ENCODE data around the gene RFX2. TPM values are rescaled to one million over a fixed set of nuclear protein-coding genes. Genes with fewer than 3 reads are reported as not detected.

The RFX2 gene
- total RNA-seq, 1 experiment from 2014 or later, result 4.6 TPM

- H3K27me3 Mint-ChIP-seq (ENCODE audit: low read depth), result no peaks in the 10 kb centered on the region
- H3K36me3 Mint-ChIP-seq, result peaks cover 6% of the 10 kb centered on the region
- TF ChIP-seq ZNF138 (CRISPR knock-in tag; conservative IDR thresholded peaks at IDR 0.05), result no peak
- no peak for TF ChIP-seq SMAD3 (CRISPR knock-in tag; IDR thresholded peaks at IDR 0.05; ENCODE audit: borderline replicate concordance)
- TF ChIP-seq, protein P1, sequence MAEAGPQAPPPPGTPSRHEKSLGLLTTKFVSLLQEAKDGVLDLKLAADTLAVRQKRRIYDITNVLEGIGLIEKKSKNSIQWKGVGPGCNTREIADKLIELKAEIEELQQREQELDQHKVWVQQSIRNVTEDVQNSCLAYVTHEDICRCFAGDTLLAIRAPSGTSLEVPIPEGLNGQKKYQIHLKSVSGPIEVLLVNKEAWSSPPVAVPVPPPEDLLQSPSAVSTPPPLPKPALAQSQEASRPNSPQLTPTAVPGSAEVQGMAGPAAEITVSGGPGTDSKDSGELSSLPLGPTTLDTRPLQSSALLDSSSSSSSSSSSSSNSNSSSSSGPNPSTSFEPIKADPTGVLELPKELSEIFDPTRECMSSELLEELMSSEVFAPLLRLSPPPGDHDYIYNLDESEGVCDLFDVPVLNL (CRISPR knock-in tag; IDR thresholded peaks at IDR 0.05; ENCODE audit: borderline replicate concordance, low read depth), result no peak
- TF ChIP-seq ETV6 (CRISPR knock-in tag; IDR thresholded peaks at IDR 0.05), result no peak
- no peak for TF ChIP-seq FOXJ3 (CRISPR knock-in tag; IDR thresholded peaks at IDR 0.05; ENCODE audit: borderline replicate concordance)
- no peak for TF ChIP-seq SOX15 (CRISPR knock-in tag; IDR thresholded peaks at IDR 0.05)
- TF ChIP-seq ATF6 (CRISPR knock-in tag; IDR thresholded peaks at IDR 0.05), result no peak
- no peak for TF ChIP-seq ZNF219 (CRISPR knock-in tag; IDR thresholded peaks at IDR 0.05; ENCODE audit: borderline replicate concordance)
- POLR2A ChIA-PET, result no interaction called here
- no peak overlapping the region for H3K27ac Mint-ChIP-seq
- ATAC-seq (no peak), DNase-seq (ENCODE audit: low spot score) (no peak)
- peaks cover 11% of the 10 kb centered on the region for H3K9me3 Mint-ChIP-seq
- H3K4me1 Mint-ChIP-seq, result no peaks in the 10 kb centered on the region
- H3K4me3 Mint-ChIP-seq, result no peak overlapping the region
- CTCF ChIA-PET, result interaction anchor here (1.0 kb wide), 1 partner anchor 15 kb away, joined by 4 read pairs; no protein-coding TSS in a partner anchor
These were observed 106.3 kb downstream of the RFX2 start for GRCh38 chr19:6003976-6004375.

DNA sequence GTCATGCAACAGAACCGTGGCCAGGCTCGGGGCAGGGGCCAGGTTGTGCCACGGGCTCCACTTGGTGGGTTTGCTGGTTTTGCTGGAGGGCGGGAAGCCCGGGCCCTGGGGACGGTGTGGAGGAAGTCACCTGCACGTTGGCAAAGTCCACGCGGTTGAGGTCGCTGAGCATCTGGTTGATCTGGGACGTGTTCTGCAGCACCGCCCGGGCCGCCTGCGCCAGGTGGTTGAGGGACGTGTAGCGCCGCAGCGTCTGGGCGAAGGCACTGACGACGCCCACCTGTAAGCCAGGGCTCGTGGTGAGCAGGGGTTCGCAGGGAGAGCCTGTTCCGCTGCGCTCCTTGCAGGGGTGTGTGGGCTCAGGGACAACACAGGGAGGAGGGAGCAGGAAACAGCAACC lies 107.7 kb downstream of the RFX2 start:
- Mint-ChIP-seq H3K36me3 (peaks cover 6% of the 10 kb centered on the region), H3K9me3 (peaks cover 11% of the 10 kb centered on the region), H3K27me3 (ENCODE audit: low read depth) (no peaks in the 10 kb centered on the region), H3K4me3 (no peak overlapping the region), H3K4me1 (no peaks in the 10 kb centered on the region), H3K27ac (no peak overlapping the region)
- ChIA-PET POLR2A (interaction anchor here (0.6 kb wide), 1 partner anchor 1171 kb away, joined by 3 read pairs; no protein-coding TSS in a partner anchor), CTCF (interaction anchor here (1.0 to 2.9 kb wide), 3 partner anchors 15 to 20 kb away, joined by 6 to 20 read pairs (median 6); no protein-coding TSS in a partner anchor)
- ATAC-seq (no peak), DNase-seq (ENCODE audit: low spot score) (no peak)
- TF ChIP-seq NR2C2 (CRISPR knock-in tag; IDR thresholded peaks at IDR 0.05) (no peak), E2F5 (CRISPR knock-in tag; IDR thresholded peaks at IDR 0.05) (no peak), MXD4 (CRISPR knock-in tag; IDR thresholded peaks at IDR 0.05; ENCODE audit: borderline replicate concordance) (no peak), NFATC4 (CRISPR knock-in tag; IDR thresholded peaks at IDR 0.05) (no peak), PREB (CRISPR knock-in tag; IDR thresholded peaks at IDR 0.05; ENCODE audit: borderline replicate concordance) (no peak), FOXP1 (CRISPR knock-in tag; IDR thresholded peaks at IDR 0.05; ENCODE audit: borderline replicate concordance) (no peak), AFF4 (CRISPR knock-in tag; IDR thresholded peaks at IDR 0.05; ENCODE audit: borderline replicate concordance) (no peak), OVOL2 (CRISPR knock-in tag; IDR thresholded peaks at IDR 0.05; ENCODE audit: borderline replicate concordance) (no peak), ZBTB21 (CRISPR knock-in tag; IDR thresholded peaks at IDR 0.05; ENCODE audit: borderline replicate concordance) (no peak), ELF4 (CRISPR knock-in tag; IDR thresholded peaks at IDR 0.05; ENCODE audit: low read depth) (no peak), AR (CRISPR knock-in tag; IDR thresholded peaks at IDR 0.05) (no peak), GTF2I (CRISPR knock-in tag; conservative IDR thresholded peaks at IDR 0.05) (no peak)
- TF ChIP-seq, protein P2, sequence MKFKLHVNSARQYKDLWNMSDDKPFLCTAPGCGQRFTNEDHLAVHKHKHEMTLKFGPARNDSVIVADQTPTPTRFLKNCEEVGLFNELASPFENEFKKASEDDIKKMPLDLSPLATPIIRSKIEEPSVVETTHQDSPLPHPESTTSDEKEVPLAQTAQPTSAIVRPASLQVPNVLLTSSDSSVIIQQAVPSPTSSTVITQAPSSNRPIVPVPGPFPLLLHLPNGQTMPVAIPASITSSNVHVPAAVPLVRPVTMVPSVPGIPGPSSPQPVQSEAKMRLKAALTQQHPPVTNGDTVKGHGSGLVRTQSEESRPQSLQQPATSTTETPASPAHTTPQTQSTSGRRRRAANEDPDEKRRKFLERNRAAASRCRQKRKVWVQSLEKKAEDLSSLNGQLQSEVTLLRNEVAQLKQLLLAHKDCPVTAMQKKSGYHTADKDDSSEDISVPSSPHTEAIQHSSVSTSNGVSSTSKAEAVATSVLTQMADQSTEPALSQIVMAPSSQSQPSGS (CRISPR knock-in tag; IDR thresholded peaks at IDR 0.05; ENCODE audit: borderline replicate concordance, low read depth), result no peak

Measured in WTC11 (cell line).